Activated CD4-positive, CD25-positive, alpha-beta regulatory T cell treated with anti-CD3 and anti-CD28 coated beads, Interleukin-2, amount 50 U/mL, for 72 hours (primary cell): ENCODE data around the gene TTLL11.
A peak's percentile ranks its signal among the peaks of the same experiment; 100 is the strongest.

Experiments
- DNase-seq: peaks from one replicate; pipeline ENCODE4 v3.0.0; 2021

The TTLL11 gene

GRCh38 chr9:121822093-121823085 lies 270.7 kb downstream of the TTLL11 start:
- DNase-seq: peak; percentile 12

- DNase-seq: no peak
Measured at GRCh38 chr9:121821326-121821725, 271.8 kb downstream of the TTLL11 start.

GRCh38 chr9:121820286-121821005 lies 272.7 kb downstream of the TTLL11 start:
- no peak for DNase-seq

- DNase-seq: no peak
Measured at GRCh38 chr9:121819428-121820231, 273.5 kb downstream of the TTLL11 start.

- no peak for DNase-seq
Measured at GRCh38 chr9:121818841-121819427, 274.2 kb downstream of the TTLL11 start.

GRCh38 chr9:121818016-121818661 lies 275.0 kb downstream of the TTLL11 start:
- no peak for DNase-seq

- DNase-seq: no peak
Measured at GRCh38 chr9:121817476-121817875, 275.6 kb downstream of the TTLL11 start.

GRCh38 chr9:121816845-121817450 lies 276.2 kb downstream of the TTLL11 start:
- DNase-seq: no peak

- DNase-seq: no peak
Measured at GRCh38 chr9:121816449-121816817, 276.7 kb downstream of the TTLL11 start.

GRCh38 chr9:121815546-121816448 lies 277.3 kb downstream of the TTLL11 start:
- no peak for DNase-seq

GRCh38 chr9:121815084-121815483 lies 278.0 kb downstream of the TTLL11 start:
- DNase-seq: no peak

- DNase-seq: no peak
Measured at GRCh38 chr9:121814594-121814993, 278.5 kb downstream of the TTLL11 start.

- no peak for DNase-seq
Measured at GRCh38 chr9:121813519-121814210, 279.4 kb downstream of the TTLL11 start.

- no peak for DNase-seq
Measured at GRCh38 chr9:121812159-121812735, 280.9 kb downstream of the TTLL11 start.

GRCh38 chr9:121811751-121812150 lies 281.4 kb downstream of the TTLL11 start:
- no peak for DNase-seq

GRCh38 chr9:121811140-121811539 lies 282.0 kb downstream of the TTLL11 start:
- DNase-seq: no peak

GRCh38 chr9:121810489-121810888 lies 282.6 kb downstream of the TTLL11 start:
- no peak for DNase-seq

GRCh38 chr9:121809356-121810050 lies 283.6 kb downstream of the TTLL11 start:
- no peak for DNase-seq

GRCh38 chr9:121808781-121809180 lies 284.3 kb downstream of the TTLL11 start:
- DNase-seq: no peak
